VCaP (cell line): ENCODE data around the gene L2HGDH.

Experiments
- H3K27ac ChIP-seq: fragments of 450-650 bp; 2 replicates; pipeline ENCODE4 v1.5.1; 2017
- TF ChIP-seq, protein P1 (sequence below): fragments of 450-650 bp; conservative IDR thresholded peaks from 2 replicates; pipeline ENCODE4 v1.5.1; 2017; ENCODE audit warnings: mild to moderate bottlenecking, moderate library complexity

The L2HGDH gene

DNA sequence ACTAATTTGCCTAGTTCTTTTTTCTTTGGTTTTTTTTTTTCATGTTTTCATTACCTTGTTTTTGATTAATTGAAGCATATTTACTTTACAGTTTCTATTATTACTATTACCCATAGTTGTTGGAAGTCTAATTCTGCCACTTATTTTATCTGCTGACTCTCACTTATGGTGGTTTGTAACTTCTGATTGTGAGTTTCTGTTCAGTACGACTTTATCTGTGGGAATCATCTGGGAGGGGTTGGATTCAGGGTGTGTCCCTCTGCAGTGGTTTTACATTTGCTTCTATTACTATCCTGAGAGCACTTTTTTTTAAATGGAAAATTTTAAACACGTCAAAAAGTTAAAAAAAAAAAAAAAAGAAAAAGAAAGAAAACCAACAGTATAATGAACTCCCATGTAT, 54.3 kb downstream of the L2HGDH start:
- TF ChIP-seq, protein P1, sequence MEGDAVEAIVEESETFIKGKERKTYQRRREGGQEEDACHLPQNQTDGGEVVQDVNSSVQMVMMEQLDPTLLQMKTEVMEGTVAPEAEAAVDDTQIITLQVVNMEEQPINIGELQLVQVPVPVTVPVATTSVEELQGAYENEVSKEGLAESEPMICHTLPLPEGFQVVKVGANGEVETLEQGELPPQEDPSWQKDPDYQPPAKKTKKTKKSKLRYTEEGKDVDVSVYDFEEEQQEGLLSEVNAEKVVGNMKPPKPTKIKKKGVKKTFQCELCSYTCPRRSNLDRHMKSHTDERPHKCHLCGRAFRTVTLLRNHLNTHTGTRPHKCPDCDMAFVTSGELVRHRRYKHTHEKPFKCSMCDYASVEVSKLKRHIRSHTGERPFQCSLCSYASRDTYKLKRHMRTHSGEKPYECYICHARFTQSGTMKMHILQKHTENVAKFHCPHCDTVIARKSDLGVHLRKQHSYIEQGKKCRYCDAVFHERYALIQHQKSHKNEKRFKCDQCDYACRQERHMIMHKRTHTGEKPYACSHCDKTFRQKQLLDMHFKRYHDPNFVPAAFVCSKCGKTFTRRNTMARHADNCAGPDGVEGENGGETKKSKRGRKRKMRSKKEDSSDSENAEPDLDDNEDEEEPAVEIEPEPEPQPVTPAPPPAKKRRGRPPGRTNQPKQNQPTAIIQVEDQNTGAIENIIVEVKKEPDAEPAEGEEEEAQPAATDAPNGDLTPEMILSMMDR: no peak
- no peak overlapping the region for H3K27ac ChIP-seq

DNA sequence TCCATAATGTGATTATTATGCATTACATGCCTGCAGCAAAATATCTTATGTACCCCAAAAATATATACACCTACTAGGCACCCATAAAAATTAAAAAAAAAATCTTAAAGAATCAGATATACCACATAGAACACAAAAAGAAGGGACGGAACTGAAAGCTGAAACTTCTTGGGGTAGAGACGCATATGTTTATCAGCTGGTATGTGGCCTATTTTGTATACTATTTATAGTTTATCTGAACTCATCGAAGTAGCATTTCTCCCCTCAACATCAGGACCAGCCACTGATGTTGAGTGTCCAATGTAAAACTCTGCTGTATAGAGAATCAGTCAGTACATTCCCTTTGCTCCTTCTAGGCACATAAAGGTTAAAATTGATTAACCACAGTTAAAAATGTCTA, 57.8 kb downstream of the L2HGDH start:
- TF ChIP-seq, protein P1: no peak
- H3K27ac ChIP-seq: no peak overlapping the region

DNA sequence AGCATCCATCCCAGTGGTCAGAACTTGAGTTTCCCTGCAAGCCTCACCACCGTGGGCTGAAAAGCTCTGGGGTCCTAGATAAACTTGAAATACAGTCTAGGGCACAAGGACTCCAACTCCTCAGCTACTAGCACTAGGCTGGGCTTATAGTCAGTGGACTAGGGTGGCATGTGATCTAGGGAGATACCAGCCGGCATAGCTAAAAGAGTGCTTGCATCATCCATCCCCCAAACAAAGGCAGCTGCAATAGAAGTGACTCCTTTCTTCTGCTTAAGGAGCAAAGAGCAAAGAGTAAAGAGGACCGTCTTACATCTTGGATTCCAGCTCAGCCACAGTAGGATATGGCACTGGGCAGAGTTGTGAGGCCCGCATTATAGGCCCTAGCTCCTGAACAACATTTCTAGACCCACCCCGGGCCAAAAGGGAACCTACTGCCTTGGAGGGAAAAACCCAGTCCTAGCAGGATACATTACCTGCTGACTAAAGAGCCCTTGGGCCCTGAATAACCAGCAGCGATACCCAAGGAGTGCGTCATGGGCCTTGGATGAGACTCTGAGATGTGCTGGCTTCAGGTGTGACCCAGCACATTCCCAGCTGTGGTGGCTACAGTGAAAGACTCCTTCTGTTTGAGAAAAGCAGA, 62.8 kb downstream of the L2HGDH start:
- TF ChIP-seq, protein P1: no peak
- no peak overlapping the region for H3K27ac ChIP-seq

DNA sequence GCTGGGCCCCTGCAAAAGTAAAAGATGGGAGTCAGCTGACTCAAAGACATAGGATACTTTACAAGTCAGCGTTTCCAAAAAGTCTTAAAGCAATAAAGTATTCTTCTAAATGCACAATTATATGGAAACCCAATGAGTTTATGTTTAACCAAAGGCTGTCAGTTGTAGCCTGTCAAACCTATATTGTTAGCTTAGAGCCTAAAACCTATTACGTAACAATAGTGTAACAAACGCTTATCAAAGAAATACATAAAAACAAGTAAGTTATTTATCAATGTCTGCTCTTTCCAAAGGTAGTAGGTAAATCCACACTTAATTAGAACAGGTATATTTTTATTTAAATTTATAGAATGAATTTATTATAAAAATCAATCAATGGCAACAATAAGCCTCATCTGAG, 64.8 kb downstream of the L2HGDH start:
- TF ChIP-seq, protein P1: no peak
- no peak overlapping the region for H3K27ac ChIP-seq

DNA sequence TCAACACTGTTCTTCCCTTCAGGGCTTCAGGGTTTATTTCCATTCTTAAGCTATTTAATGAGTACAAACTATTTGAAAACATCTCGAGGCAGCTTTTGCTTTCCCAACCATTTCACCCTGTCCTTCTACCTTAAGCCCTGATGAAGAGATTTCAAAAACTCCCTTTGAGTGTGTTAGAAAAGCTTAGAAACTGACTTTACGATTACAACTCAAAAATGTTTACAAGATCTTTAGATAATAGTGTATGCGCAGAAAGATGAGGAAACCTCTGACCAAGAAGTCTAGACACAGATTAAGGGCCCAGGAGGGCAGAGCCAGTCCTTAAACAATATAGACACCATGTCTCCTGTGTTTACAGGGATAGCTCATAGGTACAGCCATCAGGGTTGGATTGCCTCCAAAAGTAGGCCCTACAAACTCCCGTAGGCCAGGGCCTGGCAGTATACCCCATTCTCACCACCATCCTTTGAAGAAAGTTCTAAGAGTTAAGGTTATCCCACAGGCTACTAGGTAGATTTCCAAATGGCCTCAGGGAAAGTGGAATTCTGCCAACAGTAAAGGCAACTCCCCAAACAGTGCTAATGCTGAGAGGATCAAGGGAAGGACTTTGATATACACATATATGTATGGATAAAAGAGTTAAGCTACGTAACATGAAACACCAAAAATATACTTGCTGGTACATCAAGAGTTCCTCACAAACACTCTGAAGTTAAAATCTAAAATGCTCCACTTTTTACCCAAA, 69.3 kb downstream of the L2HGDH start:
- TF ChIP-seq, protein P1: no peak
- peak overlapping the region; percentile 8; the same call in 1 of the 2 replicates for H3K27ac ChIP-seq

DNA sequence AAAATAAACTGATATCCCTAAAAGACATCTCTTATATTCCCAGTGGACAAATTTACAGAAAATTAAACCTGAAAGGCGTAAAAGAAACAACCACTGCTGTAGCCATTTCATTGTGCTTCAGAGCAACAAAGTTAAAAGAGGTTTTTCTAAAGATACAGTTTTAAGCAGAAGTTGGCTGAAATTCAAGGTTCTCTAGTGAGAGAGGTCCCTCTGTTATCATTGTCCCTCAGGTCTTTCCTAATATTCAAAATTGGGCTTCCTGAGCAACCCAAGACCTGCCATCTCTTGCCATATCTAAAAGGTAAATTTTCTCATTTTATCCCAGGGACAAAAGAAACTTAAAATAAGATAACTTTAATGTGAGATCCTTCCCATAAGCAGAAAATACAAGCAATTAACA, 69.9 kb downstream of the L2HGDH start:
- peak overlapping the region; percentile 8; the same call in 1 of the 2 replicates for H3K27ac ChIP-seq
- TF ChIP-seq, protein P1: no peak

DNA sequence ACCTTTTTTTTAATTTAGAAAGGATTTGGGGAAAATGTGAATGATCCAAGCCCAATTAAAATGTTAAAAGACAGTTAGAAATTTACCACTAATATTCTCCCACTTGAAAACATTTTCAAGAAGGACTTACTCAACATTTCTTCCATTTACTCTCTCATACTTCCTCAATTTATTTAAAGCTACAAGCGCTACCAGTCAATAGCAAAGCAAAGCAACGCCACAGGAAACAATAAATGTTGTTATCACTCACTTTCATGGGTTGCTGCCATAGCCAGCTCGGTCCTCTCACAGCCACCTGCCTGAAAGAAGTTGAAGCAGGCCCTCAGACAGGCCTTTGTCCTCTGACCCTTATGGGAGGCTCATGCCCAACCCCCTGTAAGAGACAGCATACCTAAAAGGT, 74.6 kb downstream of the L2HGDH start:
- peak overlapping the region; percentile 64 for H3K27ac ChIP-seq
- TF ChIP-seq, protein P1: no peak
